GM19099 (cell line): Measurements from ENCODE around the gene PTPRM.

Experiments
- POLR2A ChIP-seq: IDR thresholded peaks from 3 replicates; pipeline ENCODE4 v1.6.1; 2011; ENCODE audit warnings: low read depth; ENCODE audit not compliant: insufficient read length; ENCODE audit errors: extremely low read depth

The PTPRM gene

DNA sequence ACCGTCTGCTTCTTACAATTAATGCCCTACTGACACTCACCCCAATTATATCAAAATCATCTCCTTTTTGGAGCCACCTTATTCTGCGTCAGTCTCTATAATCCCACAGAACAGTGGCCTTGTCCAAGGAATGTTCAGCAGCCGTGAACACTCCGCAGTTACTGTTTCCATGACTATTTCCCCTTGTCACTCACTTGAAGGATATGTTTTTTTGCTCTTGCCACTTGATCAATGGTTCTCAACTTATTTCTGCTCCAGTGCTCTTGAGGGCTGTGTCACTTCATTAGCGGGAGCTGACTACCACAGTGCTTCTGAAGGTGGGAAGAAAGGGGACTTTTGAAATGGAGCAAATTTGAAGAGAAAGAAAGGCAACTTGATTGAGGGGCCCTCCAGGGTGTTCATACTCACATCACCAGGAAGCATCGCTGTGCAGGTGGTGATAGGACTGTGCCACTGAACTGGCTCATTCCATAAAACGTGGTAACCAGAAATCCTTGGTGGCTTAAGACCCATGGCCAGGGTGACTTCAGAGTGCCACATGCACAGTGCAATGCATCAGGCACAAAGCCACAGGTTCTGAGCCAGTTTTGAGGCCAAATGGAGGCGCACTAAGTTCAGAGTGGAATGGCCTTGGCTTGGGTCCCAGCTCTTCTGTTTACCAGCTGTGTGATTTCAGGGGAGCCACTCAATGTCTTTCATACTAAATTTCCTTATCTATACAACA, 721.5 kb downstream of the PTPRM start:
- no peak for TF ChIP-seq POLR2A

DNA sequence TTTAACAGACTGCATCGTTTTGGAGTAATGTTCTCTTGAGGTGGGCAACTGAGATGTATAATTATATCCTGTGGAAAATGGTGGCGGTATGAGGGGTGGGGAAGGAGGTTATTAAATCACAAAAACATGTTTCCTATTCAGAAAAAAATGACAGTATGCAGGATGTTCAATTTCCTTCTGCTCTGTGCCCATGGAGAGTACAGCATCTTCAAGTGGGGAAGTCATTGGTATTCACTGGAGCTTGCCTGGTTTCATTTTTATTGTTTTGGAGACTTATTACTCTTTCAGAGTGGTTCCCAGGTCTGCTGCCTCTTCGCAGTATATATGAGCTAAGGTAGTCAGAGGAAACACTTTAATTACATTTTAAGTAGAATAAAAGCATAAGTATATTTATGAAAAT, 723.3 kb downstream of the PTPRM start:
- no peak for TF ChIP-seq POLR2A

DNA sequence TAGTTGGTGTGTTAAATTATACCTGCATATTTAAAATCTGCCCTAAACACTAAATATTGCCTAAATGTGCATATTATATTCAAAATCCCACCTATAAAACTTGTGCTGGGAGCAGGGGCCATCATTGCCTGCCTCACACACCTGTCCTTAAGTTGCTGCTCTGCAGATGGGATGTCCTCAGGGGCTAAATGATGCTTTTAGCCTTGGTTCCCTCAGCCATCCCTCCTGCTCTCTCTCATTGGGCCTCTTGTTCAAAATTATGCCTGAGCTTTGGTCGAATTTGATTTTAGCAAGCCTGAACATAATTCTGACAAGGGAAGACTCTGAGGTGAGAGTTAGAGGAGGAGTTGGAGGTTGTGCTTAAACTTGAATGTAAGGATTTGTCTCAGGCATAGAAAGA, 723.8 kb downstream of the PTPRM start:
- no peak for TF ChIP-seq POLR2A

DNA sequence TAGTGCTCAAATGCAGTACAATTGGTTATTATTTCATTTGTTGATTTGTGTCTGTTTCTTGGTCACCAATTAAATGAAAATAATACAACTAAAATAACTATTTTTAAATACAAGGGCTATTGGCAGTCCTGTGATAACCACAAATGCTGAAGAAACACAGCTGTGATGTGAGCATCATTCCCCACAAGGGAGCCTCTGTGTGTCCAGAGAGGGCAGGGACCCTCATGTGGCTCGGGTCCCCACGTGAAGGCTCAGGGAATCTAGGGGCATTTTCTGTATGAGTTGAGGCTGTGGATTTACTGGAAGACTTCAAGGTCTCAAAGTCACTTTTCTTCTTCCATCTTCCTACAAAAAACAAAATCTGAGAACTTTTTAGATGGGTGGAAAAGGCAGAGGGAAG, 726.1 kb downstream of the PTPRM start:
- no peak for TF ChIP-seq POLR2A

DNA sequence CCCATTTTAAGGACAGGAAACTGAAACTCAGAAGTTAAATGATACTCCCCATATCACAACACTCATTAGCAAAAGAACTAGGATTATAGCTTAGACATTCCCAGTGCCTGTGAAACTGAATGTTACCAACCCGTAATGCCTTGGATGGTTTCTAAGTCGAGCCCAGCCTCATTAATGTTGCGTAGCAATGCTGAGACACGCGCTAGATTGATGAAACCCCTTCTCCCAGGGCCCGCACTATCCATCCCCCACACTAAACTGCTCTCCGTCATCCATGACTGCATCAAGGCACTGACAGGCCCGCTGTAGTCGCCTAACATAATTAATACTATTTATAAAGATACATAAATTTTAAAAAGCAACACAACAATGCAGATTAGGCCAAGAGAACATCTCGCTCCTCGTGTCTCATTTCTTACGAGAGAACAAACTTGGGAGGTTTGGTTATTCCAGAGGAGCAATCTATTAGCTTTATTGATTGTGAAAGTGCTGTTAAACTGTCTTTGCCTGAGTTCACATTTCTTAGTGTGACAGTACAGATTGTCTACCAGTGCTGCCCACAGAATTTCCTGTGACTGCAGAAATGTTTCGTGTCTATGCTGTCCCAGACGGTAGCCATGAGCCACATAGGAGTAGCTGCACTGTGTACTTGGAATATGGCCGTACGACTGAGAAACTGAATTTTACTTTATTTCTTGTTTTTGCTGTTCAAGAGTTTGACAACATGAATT, 729.9 kb downstream of the PTPRM start:
- TF ChIP-seq POLR2A: no peak

DNA sequence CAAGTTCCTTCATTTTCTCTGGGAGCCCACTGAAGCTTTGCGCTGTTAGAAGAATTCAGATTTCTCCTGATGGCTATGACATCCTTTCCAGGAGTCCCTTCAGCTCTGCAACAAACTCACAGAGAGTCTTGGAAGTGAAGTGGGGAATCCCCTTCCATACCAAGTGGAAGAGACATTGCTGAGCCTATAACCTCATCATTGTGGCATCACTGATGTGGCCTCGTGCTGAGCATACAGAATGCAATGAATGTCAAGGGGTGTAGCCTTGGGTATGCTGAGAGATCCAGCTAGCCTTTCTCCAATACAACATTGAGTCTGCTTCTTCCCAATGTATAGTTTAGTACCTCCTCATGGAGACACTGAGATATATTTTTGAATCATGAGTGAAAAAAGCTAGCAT, 731.1 kb downstream of the PTPRM start:
- TF ChIP-seq POLR2A: no peak

DNA sequence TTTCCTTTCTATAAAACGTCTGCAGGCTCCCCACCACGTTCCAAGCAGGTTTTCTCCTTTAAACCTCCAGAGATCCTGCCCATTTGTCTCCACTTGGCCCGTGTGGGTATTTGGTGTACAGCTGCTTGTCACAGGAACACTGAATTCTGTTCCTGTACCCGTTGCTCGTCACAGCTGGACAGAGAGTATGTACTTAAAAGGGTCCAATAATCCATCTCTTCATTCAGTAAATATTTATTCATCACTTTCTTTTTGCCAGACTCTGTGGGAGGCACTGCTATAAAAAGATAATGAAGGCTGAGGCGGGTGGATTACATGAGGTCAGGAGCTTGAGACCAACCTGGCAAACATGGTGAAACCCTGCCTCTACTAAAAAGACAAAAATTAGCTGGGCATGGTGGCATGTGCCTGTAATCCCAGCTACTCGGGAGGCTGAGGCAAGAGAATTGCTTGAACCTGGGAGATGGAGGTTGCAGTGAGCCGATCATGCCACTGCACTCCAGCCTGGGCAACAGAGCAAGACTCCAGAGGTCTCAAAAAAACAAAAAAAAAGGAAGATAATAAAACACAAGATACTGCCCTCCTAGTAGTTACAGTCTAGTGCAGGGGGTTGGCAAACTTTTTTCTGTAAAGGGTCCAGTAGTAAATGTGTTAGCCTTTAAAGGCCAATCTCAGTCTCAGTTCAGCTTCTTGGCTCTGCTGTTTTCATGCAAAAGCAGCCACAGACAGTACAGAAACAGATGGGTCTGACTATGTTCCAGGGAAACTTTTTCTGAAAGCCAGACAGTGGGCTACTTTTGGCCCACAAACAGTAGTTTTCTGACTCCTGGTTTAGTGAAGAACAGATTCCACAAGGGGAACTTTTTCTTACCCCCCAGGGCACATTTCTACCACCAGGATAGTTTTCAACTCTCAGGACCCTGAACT, 732.2 kb downstream of the PTPRM start:
- no peak for TF ChIP-seq POLR2A

DNA sequence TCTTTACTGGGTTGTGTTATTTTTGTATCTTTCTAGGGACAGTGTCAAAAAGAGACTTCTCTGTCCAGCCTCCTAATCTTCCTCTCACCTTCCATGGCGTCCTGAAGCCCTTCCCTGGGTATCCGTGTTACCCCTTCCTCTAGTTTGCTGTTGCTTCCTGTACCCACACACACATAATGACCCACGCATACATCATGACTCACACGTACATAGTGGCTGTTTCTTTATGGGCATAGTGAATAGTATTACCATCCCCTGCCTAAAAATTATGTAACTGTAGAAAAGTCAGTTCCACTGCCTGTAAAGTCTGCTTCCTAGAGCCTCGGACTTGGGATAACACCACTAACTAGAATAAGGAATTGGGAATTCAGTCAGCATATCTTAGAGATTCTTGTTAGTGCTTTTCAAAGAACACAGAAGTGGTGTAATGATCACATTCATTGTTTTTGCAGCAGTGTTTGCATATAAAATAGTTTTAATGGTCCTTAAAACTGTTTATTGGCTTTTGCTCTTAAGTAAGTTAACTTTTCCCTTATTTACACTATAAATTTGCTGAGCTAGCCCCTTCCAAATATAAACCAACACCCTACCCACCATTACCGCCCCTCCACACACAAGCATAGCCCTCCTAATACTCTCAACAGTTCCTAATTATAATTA, 733.8 kb downstream of the PTPRM start:
- no peak for TF ChIP-seq POLR2A

DNA sequence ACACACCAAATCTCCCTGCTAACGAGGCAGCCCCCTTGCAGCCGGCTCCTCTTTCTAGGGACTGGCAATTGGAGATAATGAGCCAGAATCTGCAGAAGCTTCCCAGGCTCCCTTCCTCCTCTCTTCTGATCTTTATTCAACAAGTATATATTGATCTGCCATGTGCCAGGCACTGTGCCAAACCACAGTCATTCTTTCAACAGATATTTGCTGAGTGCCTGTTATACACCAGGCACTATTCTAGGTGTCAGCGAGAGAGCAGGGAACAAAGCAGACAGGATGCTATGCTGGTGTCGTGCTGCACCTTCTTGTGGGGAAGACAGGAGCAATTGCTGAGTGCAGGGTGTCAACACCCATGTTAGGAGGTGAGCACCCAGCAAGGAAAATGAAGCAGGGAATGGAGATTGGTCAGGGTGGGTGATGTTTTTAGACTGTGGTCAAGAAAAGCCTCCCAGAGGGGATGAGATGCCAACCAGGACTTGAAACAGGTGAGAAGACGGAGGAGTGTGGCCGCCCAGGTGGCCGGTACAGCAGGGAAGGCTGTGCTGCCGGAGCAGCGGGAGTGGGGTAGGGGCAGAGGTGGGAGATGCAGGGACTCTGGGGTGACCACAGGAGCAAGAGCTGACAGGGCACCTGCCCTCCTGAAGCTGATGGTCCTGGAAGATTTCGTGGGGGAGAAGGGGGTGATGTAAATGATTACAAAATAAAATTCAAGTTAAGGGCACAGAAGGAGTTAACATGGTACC, 734.5 kb downstream of the PTPRM start:
- no peak for TF ChIP-seq POLR2A

DNA sequence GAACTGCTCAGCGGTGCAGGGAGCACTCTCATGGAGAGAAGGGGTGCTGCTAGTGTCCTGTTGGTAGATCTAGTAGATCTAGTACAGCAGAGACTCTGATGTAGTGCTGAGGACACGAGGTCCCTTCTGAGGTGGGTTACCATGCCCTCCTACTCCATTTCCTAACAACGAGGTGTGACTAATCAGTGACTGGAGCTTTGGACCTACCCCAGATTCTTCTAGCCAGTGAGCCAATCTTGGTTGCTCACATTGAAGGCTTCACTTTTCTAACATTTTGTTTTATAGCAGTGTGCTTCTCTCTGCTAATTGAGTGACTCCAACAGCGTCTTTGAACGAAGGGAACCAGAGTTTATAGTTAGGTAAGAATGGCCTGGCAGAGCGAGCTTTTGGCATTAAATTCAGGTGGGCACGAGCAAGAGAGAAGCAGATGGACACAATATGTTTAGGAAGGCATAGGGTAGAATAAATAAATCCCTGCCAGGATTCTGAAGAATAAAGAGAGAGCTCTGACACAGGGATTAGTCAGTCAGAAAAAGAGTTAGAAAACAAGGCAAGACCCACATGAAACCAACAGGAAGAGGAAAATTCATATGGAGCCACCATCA, 736.1 kb downstream of the PTPRM start:
- no peak for TF ChIP-seq POLR2A

DNA sequence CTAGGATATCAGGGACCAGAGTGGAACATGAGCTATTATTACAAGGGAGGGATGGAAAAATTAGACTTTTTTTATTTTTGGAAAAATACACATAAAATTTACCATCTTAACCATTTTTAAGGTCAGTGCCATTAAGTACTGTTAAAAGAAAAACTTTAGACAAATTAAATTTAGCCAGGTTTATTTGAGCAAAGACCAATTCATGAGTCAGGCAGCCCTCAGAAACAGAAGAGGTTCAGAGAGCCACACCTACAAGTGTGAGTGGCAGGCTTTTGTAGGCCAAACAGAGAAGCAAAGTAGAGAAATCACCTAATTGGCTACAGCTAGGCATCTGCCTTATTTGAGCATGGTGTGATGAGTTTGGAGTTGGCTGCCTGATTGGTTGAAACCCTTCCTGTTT, 740.8 kb downstream of the PTPRM start:
- TF ChIP-seq POLR2A: no peak

DNA sequence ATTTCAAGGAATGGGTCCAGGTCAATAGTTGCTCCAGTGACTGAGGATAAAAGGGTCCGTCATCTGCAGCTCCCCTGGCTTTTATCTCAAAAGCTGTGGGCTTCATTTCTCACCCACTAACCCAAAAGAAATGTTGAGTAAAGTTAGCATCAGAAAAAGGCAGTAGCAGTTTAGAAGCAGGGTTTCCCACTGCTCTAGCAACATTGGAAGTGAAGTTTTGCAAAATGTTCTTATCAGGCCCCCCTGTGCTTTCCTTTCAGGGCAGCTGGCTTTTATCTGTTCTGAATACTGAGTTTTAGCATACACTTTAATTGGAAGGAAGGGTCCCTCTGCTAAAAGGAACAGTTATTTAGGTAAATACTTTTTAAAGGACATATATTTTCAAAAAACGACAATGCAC, 745.9 kb downstream of the PTPRM start:
- no peak for TF ChIP-seq POLR2A

DNA sequence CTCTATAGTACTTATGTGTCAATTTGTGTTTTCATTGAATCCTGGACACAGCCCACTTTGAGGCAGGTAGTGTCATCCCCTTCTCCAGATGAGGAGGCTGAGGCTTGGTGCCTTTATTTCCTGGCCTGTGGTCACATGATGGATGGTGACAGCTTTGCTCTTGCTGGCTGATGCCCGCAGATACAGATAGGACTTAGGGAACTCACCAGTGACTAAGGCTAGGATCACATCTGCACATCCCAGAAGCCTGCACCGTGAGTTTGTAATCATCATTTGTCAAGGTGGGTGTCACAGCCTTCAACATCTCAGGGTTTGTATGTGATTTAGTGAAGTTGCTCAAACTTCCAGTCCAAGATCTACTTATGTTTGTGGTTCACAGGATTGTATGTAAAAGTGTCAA, 747.0 kb downstream of the PTPRM start:
- no peak for TF ChIP-seq POLR2A
